GM13977 (cell line): ENCODE measurements around the gene ZBTB21.

ENCODE experiments used
- DNase-seq: peaks from one replicate; pipeline ENCODE4 v3.0.0; 2012; ENCODE audit warnings: low spot score
- CTCF ChIP-seq: IDR thresholded peaks from 2 replicates; pipeline ENCODE4 v1.5.1; 2012; ENCODE audit warnings: mild to moderate bottlenecking, control low read depth; ENCODE audit not compliant: insufficient read depth; ENCODE audit errors: extremely low read depth, missing control alignments
- in situ Hi-C: fragments of 300-500 bp; cut with MboI; formaldehyde crosslinking; loops from one replicate; pipeline ENCODE4 v1.12.0; 2022; ENCODE audit warnings: low sequenced_read_pairs, low pct_unique_long_range_greater_than_20kb, mixed read lengths, inconsistent platforms; ENCODE audit not compliant: unreplicated experiment

The ZBTB21 gene

GRCh38 chr21:42056468-42056867 is 46.3 kb upstream of the ZBTB21 start:
- in situ Hi-C loops, result no loop called here
- no peak for TF ChIP-seq CTCF
- DNase-seq, result no peak

- DNase-seq, result no peak
- no peak for TF ChIP-seq CTCF
- in situ Hi-C loops, result no loop called here
Observed at GRCh38 chr21:42055425-42055824, 45.3 kb upstream of the ZBTB21 start.

GRCh38 chr21:42051788-42052187 is 41.6 kb upstream of the ZBTB21 start:
- in situ Hi-C loops, result no loop called here
- no peak for TF ChIP-seq CTCF
- no peak for DNase-seq

- DNase-seq, result no peak
- in situ Hi-C loops, result no loop called here
- peak; percentile 11 for TF ChIP-seq CTCF
Observed at GRCh38 chr21:42049578-42050430, 39.6 kb upstream of the ZBTB21 start.

- no peak for TF ChIP-seq CTCF
- no peak for DNase-seq
- in situ Hi-C loops, result no loop called here
Observed at GRCh38 chr21:42048870-42049577, 38.9 kb upstream of the ZBTB21 start.

GRCh38 chr21:42047821-42048613 is 37.9 kb upstream of the ZBTB21 start:
- peak; percentile 55 for DNase-seq
- in situ Hi-C loops, result no loop called here
- no peak for TF ChIP-seq CTCF
